Measurements from ENCODE around the gene SYCP1. TPM values are rescaled to one million over a fixed set of nuclear protein-coding genes. Genes with fewer than 3 reads are reported as not detected.

Gene SYCP1
- total RNA-seq, 1 donor from 2014 or later: not detected

- Mint-ChIP-seq H3K27me3 (ENCODE audit: unreplicated experiment) (no peaks in the 10 kb centered on the region), H3K9me3 (ENCODE audit: unreplicated experiment) (no peaks in the 10 kb centered on the region), H3K4me3 (ENCODE audit: unreplicated experiment) (no peak overlapping the region), H3K4me1 (ENCODE audit: unreplicated experiment) (no peaks in the 10 kb centered on the region), H3K27ac (ENCODE audit: unreplicated experiment) (no peak overlapping the region), H3K36me3 (ENCODE audit: low read depth, unreplicated experiment) (no peaks in the 10 kb centered on the region)
- DNase-seq (ENCODE audit: low spot score): no peak
- no peak for TF ChIP-seq CTCF (IDR thresholded peaks at IDR 0.05; ENCODE audit: unreplicated experiment)
Observed at GRCh38 chr1:114844270-114844669, 10.4 kb upstream of the SYCP1 start.

- no peaks in the 10 kb centered on the region for H3K36me3 Mint-ChIP-seq (ENCODE audit: low read depth, unreplicated experiment)
- H3K9me3 Mint-ChIP-seq (ENCODE audit: unreplicated experiment): no peaks in the 10 kb centered on the region
- no peak for DNase-seq (ENCODE audit: low spot score)
- no peaks in the 10 kb centered on the region for H3K4me1 Mint-ChIP-seq (ENCODE audit: unreplicated experiment)
- no peaks in the 10 kb centered on the region for H3K27me3 Mint-ChIP-seq (ENCODE audit: unreplicated experiment)
- H3K27ac Mint-ChIP-seq (ENCODE audit: unreplicated experiment): no peak overlapping the region
- TF ChIP-seq CTCF (IDR thresholded peaks at IDR 0.05; ENCODE audit: unreplicated experiment): no peak
- no peak overlapping the region for H3K4me3 Mint-ChIP-seq (ENCODE audit: unreplicated experiment)
Observed at GRCh38 chr1:114853584-114853983, 1.1 kb upstream of the SYCP1 start.

- Mint-ChIP-seq H3K4me3 (ENCODE audit: unreplicated experiment) (no peak overlapping the region), H3K27ac (ENCODE audit: unreplicated experiment) (no peak overlapping the region), H3K36me3 (ENCODE audit: low read depth, unreplicated experiment) (no peaks in the 10 kb centered on the region), H3K9me3 (ENCODE audit: unreplicated experiment) (no peaks in the 10 kb centered on the region), H3K4me1 (ENCODE audit: unreplicated experiment) (no peaks in the 10 kb centered on the region), H3K27me3 (ENCODE audit: unreplicated experiment) (peaks cover 1% of the 10 kb centered on the region)
- no peak for DNase-seq (ENCODE audit: low spot score)
- no peak for TF ChIP-seq CTCF (IDR thresholded peaks at IDR 0.05; ENCODE audit: unreplicated experiment)
Observed at GRCh38 chr1:114861384-114861783, 6.7 kb downstream of the SYCP1 start.

- TF ChIP-seq CTCF (IDR thresholded peaks at IDR 0.05; ENCODE audit: unreplicated experiment): no peak
- no peak overlapping the region for H3K27ac Mint-ChIP-seq (ENCODE audit: unreplicated experiment)
- H3K36me3 Mint-ChIP-seq (ENCODE audit: low read depth, unreplicated experiment): no peaks in the 10 kb centered on the region
- H3K4me1 Mint-ChIP-seq (ENCODE audit: unreplicated experiment): peaks cover 14% of the 10 kb centered on the region
- peaks cover 1% of the 10 kb centered on the region for H3K27me3 Mint-ChIP-seq (ENCODE audit: unreplicated experiment)
- DNase-seq (ENCODE audit: low spot score): no peak
- H3K9me3 Mint-ChIP-seq (ENCODE audit: unreplicated experiment): no peaks in the 10 kb centered on the region
- no peak overlapping the region for H3K4me3 Mint-ChIP-seq (ENCODE audit: unreplicated experiment)
Observed at GRCh38 chr1:114892194-114892918, 37.7 kb downstream of the SYCP1 start.

GRCh38 chr1:114896795-114897194, 42.1 kb downstream of the SYCP1 start:
- DNase-seq (ENCODE audit: low spot score): no peak
- Mint-ChIP-seq H3K4me1 (ENCODE audit: unreplicated experiment) (peaks cover 9% of the 10 kb centered on the region), H3K36me3 (ENCODE audit: low read depth, unreplicated experiment) (no peaks in the 10 kb centered on the region), H3K27ac (ENCODE audit: unreplicated experiment) (no peak overlapping the region), H3K4me3 (ENCODE audit: unreplicated experiment) (no peak overlapping the region), H3K27me3 (ENCODE audit: unreplicated experiment) (no peaks in the 10 kb centered on the region), H3K9me3 (ENCODE audit: unreplicated experiment) (no peaks in the 10 kb centered on the region)
- TF ChIP-seq CTCF (IDR thresholded peaks at IDR 0.05; ENCODE audit: unreplicated experiment): no peak
